Vein endothelial cell (primary cell): ENCODE measurements around the gene DPM1. TPM values are rescaled to one million over a fixed set of nuclear protein-coding genes. Genes with fewer than 3 reads are reported as not detected.

ENCODE experiments used
- total RNA-seq: library from RNA; depleted of rRNA; stranded (reverse); fragments of >200 nt; gene quantifications from 2 replicates; pipeline ENCODE4 v1.2.3, GENCODE V29; 2012

Gene DPM1
- total RNA-seq: 49.3 and 73.3 TPM in 2 replicates

GRCh38 chr20:50957798-50958614 lies at the start of gene DPM1:
Gene DPM1, minus strand, starts transcription at chr20:50958532. Its CDS starts 9 bp downstream, at chr20:50958523.

GRCh38 chr20:50958615-50959542 lies 547 bp upstream of the DPM1 start, which contains the start of gene MOCS3:
Gene MOCS3, plus strand, starts transcription at chr20:50958818. Its CDS starts 25 bp downstream, at chr20:50958843.

GRCh38 chr20:50931306-50932015 lies 26.9 kb downstream of the DPM1 start, which contains the start of gene ADNP:
Gene ADNP, minus strand, starts transcription at chr20:50931437. Its CDS starts 27,441 bp downstream, at chr20:50903996.

Other genes starting within 250 kb of the DPM1 start
- gene PARD6B, start 227.0 kb downstream of the DPM1 start, total RNA-seq: 0.57 and 0.65 TPM in 2 replicates
- 1.1 and 1.3 TPM in 2 replicates for gene BCAS4, start 163.5 kb downstream of the DPM1 start, total RNA-seq
- gene ADNP, start 27.1 kb downstream of the DPM1 start, total RNA-seq: 35.3 and 35.6 TPM in 2 replicates
- gene MOCS3, start 286 bp upstream of the DPM1 start, total RNA-seq: 9.5 TPM in 2 replicates
- 2.0 and 2.5 TPM in 2 replicates for gene KCNG1, start 64.6 kb upstream of the DPM1 start, total RNA-seq